GM23248 (cell line): Measurements from ENCODE around the gene SGMS1.

Experiments used
- EZH2 ChIP-seq: fragments of 200-600 bp; sonication (generic); IDR thresholded peaks from 2 replicates; pipeline ENCODE4 v1.6.1; 2018; ENCODE audit warnings: antibody characterized with exemption, mild to moderate bottlenecking; ENCODE audit not compliant: insufficient read depth, poor library complexity, severe bottlenecking
- EZH2phosphoT487 ChIP-seq: fragments of 200-600 bp; sonication (generic); IDR thresholded peaks from 2 replicates; pipeline ENCODE4 v1.6.1; 2018; ENCODE audit warnings: antibody characterized with exemption, moderate library complexity, mild to moderate bottlenecking, low read depth; ENCODE audit not compliant: insufficient read depth

DNA sequence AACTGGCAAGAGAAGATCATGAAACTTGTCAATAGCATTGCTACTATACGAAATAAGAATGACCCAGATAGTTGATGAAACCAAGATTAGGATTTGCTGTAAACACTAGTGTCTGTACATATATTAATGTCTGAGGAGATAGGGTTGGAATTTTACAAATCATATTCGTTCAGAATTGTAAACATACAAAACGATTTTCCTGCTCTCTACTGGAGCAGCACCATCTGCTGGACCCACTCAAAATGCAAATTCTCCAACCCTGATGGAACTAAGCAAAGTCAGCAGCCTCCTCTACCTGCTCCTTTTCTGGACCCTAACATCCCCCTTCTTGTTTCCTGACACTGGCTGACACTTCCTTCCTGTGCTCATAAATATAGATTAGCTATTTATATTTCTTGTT lies 29.4 kb upstream of the SGMS1 start:
- TF ChIP-seq EZH2: no peak
- no peak for TF ChIP-seq EZH2phosphoT487
